Stimulated activated CD8-positive, alpha-beta memory T cell treated with anti-CD3 and anti-CD28 coated beads, Interleukin-2, amount 100 ng/mL, for 1 hour (primary cell): ENCODE data around the gene CD300E.
"Not testable (repeated sequence)": the region's sequence is repeated elsewhere in the genome, so short reads cannot be mapped to it uniquely, and the experiment has no call there.

Source experiments
- DNase-seq, 2 donors: peaks; one replicate each; pipeline ENCODE4 v3.0.0-alpha.2; 2020; ENCODE audit warnings: low read depth in 2 of 2

Gene CD300E

DNA sequence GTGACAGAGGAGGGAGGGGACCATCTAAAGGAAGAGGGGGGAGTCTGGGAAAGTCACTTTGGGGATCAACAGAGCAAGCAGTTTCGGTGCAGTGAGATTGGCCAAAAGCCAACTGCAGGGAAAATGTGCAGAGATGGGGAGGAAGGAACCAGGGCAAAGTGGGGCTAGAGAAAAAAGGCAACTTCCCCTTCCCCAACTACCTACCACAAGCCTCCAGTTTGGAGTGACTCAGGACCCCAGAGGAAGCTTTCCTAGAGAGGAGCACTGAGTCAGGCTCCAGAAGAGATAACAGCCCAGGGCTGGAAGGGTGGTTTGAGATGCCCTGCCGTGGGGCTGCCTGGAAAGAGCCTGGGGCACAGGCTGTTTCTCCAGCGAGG, 24.5 kb downstream of the CD300E start:
- DNase-seq, result no peak

DNA sequence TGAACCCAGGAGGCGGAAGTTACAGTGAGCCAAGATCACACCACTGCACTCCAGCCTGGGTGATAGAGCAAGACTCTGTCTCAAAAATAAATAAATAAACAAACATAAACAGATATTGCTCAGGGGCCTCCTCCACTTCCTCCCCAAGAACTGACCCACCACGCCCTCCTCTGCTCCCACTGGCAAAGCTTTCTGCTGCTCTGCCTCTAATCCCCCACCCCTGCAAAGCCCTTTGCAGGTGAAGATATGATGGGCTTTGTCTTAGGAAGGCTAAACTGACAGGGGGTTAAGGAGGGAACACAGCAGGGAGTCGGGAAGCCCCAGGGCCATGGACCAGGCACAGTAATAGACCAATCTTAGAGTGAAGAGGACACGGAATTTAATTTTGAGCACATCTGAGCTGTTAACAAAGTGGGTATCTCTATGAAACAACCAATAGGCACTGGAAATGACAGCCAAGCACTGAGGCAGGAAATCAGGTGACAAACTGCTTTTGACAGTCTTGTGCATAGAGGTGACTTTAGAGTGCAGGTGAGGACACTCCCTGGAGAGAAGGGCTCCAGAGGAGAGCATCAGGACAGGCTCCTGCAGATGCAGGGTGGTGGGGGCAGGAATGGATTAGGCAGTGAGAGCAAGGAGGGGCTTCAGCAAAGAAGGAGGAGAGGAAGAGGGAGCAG, 25.1 kb downstream of the CD300E start:
- DNase-seq, result no peak

DNA sequence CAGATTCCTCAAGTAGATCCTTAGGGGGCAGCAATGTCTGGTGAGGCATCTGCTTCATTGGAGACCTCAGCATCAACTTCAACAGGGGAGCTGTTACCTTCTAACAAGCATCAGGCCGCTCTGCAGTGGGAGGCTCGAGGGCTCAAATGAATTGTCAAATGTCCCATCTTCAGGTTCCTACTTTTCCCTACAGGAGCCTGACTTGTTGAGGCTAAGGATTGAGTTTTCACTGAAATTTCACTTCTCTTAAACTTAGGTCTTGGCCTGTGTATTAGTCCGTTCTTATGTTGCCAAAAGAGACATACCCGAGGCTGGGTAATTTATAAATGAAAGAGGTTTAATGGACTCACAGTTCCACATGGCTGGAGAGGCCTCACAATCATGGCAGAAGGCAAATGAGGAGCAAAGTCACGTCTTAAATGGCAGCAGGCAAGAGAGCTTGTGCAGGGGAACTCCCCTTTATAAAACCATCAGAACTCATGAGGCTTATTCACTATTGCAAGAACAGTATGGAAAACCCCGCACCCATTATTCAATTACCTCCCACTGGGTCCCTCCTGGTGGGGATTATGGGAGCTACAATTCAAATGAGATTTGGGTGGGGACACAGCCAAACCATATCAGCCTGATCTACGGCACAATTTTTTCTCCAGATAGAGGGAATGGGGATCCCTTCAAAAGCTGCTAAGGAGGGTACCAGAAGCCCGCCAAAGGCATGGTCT, 26.3 kb downstream of the CD300E start:
- DNase-seq, result no peak

DNA sequence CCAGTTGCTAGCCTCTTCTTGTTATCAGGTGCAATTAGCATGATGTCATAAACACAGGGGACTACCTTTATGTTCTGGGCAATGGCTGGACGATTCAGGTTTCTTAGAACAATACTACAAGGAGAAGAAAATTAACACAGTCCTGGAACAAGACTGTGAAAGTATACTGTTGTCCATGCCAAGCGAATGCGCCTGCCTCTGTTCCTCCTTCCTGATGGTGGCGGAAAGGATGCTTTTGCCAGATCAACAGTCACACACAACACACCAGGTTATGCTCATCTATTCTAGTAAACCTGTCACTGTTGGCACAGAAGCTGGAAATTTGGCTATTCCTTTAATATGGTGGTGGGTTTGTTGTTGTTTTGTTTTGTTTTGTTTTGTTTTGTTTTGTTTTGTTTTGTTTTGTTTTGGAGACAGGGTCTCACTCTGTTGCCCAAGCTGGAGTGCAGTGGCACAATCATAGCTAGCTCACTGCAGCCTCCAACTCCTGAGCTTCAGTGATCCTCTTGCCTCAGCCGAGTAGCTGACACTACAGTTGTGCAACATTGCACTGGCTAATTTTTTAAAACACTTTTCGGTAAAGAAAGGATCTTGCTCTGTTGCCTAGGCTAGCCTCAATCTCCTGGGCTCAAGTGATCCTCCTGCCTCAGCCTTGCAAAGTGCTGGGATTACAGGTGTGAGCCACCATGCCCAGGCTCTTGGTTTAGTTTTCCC, 28.3 kb downstream of the CD300E start:
- no peak for DNase-seq

DNA sequence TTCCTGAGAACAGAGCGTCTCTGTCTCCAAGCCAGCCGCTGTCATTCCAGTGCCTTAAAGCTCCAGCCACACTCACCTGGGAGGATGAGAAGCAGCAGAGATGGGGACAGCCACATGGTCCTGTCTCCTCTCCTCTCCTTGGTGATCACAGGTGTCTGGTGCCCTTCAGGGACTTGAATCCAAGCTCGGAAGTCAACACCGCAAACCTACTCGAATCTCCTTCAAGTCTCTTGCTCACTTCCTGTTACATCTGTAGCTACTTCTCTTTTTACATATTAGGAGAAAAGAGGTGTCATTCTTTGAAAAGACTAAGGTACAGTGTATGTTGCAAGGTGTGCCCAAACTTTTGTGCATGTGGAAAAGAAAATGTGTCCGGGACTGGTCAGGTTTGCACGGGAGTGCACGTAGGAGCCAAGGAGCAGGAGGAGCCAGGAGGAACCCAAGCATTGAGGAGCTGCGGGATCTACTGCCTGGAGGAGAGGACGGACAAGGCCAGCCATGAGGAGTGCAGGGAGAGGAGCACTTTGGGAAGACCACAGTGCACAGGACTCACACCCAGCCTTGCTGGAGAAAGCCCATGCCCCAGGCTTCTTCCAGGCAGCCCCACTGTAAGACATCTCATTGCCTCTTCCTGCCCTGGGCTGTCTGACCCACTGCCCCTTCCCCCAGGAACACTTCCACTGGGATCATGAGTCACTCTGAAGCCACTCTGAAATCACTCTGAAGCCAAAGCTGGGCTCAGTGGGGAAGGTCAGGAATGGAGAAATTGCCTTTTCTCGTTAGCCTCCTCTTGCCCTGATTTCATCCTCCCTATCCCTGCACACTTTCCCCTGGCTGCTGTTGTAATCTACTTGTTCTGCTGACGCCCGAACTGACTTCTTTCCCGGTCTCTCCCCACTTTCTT, 31.2 kb downstream of the CD300E start, which contains the start of gene CD300LD:
CD300LD (minus strand) TSS at position 197 of the 904 bp plus-strand sequence; CDS start at position 116, 81 bp downstream.
- DNase-seq, result no peak

DNA sequence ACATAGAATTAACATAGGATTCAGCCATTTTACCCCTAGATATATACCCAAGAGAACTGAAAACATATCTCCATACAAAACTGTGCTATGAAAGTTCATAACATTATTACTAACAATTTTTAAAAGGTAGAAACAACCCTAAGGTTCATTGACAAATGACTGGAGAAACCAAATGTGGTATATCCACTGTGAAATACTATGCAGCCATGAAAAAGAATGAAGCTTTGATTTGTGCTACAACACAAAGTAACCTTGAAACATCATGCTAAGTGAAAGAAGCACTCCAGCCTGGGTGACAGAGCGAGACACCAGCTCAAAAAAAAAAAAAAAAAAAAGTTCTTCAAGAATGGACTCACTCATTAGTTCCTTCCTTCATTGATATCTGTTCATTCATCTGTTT, 32.0 kb downstream of the CD300E start:
- no peak for DNase-seq

DNA sequence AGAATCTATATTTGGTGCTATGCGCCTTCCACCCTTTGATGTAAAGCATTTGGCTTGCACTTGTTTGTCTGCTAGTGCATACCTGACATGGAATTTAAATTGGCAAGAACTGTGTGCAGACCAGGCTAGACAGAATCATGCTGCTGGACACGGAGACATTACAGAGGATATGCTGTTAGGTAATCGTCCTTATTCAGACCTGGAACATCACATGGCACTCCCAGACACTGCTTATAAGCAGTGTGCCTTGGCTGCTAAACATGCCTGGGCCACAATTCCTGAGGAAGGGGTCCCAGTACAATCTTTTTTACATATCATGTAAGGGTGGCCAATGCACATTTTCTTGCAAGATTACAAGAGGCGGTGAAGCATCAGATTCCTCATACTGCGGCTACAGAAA, 37.8 kb downstream of the CD300E start:
- DNase-seq, result no peak

DNA sequence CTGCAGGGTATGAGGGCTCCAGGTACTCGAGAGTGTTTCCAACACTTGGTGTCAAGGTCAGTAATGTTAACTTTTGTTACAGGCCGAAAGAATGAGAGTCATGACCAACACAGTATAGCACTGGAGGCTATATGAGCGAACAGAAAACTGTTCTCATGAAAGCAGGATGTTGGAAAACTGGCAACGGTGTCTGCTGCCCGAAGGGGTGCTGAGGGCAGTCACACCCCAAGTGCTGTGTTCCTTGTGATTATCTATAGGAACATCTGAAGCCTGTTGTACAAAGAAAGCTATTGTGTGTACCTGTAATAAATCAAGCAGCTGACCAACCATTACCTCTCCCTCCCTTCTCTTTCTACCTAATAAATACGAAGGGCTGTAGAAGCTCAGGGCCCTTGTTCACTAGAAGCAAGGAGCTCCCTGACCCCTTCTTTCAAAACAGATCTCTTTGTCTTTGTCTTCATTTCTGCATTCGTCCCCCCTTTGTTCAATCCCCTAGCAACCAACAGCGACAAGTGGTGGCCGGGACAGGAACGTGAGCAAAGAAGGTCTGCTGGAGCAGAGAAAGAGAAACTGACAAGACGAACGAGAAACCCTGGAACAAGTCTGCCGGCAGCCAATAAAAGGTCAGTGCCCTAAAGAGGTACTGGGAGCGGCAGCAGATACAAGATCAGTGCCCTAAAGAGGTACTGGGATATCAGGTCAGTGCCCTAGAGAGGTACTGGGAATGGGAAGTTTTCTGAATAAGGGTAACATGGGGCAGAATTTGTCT, 39.1 kb downstream of the CD300E start:
- DNase-seq, result no peak

DNA sequence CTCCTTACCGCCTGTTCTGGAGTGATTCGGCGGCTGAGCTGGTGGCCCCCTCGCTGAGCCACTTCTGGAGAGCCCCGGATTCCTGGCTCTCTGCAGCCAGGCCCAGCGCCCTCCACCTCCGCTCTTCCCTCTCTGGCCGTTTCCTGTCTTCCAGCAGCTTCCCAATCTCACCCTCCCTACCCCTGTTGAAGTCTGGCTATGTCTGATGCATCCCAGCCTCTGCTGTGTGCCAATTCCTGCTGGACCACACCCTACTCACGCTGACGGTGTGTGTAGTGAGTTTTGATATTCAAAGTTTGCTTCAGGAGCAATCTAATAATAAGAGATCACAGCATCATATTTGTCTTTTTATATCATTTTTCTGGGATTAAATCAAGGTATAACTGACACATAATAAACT, 40.9 kb downstream of the CD300E start:
- DNase-seq, result no peak

DNA sequence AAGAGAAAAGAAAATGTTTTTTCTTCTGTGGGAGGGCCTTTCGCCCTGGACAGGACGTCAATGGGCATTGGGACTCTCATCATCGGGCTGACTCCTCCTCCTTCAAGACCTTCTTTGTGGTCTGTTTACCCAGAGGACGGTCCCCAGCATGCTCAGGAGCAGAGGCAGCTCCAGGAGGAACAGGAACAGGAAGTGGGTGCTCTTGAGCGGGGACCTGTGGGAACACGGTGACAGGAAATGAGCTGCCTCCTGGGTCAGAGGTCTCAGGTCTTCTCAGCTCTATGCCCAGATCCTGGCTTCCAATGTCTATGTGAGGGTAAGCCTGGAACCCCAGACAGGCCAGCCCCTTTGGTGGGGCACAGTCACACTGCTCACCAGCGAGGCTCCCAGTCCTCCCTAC, 43.6 kb downstream of the CD300E start:
- DNase-seq, result no peak

DNA sequence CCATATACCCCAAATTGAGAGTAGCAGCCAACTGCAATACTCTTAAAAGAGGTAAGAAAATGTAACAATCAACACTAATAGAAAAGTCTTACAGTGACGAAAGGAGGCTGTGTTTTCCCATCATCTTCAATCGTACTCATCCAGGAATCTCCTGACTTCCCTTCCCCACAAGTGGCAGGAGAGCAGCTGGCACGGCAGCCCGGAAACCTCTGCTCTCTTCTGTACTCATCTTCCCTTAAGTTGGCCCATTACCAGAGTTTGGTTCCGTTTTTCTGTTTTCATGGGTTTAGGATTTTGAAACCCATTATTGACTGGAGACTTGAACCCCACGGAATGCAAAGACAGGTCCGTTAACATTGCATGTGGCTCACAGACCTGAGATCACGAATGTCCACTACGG, 44.6 kb downstream of the CD300E start:
- no peak for DNase-seq

DNA sequence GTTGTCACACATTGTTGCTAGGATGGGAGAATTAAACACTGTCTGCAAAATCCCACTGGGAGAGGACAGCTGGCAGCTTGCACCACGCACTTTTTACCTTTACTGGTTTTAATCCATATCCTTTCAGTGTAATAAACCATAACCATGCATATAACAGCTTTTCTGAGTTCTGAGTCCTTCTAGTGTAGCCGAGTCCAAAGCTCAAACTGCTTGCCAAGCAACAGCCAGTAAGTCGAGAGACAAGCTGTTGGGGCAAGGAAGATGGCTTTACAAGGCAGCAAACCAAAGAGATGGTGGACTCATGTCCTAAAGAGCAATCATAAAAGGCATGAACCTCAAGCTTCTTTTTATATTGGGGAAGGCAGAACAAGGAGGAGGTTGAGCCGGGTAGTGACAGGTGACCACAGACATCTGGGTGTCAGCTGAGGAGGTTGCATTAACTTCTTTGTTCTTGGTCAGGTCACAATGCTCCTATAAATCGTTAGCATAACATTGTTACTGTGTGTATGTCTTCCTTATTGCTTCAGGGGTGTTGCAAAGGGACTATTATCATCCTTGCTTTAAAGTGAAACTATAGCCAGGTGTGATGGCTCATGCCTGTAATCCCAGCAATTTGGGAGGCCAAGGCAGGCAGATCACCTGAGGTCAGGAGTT, 48.9 kb downstream of the CD300E start:
- DNase-seq, result no peak

DNA sequence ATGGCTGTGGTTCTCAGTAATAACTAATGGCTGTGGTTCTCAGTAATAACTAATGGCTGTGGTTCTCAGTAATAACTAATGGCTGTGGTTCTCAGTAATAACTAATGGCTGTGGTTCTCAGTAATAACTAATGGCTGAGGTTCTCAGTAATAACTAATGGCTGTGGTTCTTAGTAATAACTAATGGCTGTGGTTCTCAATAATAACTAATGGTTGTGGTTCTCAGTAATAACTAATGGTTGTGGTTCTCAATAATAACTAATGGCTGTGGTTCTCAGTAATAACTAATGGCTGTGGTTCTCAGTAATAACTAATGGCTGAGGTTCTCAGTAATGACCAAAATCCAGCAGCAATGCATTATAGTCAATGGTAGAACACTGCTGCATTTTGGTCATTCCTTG, 49.9 kb downstream of the CD300E start:
- not testable (repeated sequence) for DNase-seq

DNA sequence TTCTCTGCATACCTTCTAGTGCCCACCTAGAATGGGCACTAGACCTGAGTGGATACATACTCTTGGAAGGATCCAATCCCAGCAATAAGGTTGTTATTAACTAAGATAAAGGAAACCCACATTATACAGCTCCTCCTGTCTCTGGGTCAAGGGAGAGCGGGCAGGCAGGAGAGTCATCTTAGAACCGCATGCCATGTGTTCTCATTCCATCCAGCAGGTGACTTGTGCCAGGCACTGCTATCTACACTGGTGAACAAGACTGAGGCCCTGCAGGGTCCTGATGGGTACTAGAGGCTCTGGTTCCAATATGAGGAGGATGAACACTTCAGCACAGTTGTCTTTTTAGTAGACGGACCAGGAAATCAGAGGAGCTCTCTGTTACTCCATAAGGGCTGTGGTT, 50.4 kb downstream of the CD300E start:
- no peak for DNase-seq

DNA sequence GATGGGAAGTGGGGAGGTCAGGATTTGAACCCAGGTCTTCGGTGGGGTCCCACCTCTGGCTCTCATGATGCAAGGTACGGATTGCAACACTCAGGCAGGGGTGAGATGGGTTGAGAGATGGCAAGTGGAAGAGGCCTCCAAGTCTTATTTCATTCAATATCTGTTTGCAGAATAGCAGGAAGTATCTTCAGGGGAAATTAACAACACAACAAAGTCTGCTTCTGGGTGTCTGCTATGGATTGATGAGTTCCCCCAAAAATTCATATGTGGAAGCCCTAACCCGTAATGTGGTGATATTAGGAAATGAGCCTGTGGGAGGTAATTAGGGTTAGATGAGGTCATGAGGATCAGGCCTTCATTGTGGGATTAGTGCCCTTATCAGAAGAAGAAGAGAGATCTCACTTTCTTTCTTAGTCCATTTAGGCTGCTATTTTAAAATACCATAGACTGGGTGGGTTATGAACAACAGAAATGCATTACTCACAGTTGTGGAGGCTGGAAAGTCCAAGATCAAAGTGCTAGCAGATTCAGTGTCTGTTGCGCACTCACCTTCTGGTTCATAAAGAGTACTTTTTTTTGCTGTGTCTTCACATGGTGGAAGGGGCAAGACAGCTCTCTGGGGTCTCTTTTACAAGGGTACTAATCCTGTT, 51.8 kb downstream of the CD300E start:
- no peak for DNase-seq

DNA sequence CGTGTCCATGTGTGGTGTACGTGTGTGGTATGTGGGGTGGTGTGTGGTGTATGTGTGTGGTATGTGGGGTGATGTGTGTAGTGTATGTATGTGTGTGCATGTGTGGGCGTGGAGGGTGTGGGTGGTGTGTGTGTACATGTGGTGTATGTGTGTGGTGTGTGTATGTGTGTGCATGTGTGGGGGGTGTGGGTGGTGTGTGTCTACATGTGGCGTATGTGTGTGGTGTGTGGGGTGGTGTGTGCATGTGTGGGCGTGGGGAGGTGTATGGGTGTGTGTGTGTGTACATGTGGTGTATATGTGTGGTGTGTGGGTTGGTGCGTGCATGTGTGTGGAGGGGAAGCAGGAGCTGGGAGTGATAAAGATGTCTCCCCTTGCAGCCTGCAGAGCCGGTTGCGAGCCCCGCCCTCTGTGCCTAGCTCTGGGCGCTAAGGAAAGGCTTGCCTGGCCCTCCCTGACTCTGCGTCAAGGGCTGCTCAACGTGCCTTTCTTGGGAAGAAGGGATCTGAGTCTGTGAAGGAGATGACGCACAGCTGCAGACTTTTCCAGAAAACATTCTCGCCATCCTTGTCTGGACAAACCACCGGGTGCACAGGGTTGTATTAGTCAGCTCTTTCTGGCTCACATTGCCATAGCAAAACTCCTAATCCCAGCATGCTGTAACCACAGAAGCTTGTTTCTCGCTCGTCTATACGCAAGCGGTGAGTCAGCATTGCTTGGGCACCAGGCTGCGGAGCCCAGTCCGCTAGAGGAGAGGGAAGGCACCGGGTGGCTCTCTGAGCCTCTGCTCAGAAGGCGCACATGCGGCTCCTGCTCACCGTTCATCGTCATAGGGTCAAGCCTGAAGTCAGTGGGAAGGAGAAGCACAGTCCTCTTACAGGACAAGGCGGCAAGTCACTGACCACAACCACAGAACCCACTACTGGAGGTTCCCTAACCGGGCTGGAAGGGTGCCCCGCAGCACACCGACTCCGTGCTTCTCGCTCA, 54.2 kb downstream of the CD300E start:
- DNase-seq, result no peak

DNA sequence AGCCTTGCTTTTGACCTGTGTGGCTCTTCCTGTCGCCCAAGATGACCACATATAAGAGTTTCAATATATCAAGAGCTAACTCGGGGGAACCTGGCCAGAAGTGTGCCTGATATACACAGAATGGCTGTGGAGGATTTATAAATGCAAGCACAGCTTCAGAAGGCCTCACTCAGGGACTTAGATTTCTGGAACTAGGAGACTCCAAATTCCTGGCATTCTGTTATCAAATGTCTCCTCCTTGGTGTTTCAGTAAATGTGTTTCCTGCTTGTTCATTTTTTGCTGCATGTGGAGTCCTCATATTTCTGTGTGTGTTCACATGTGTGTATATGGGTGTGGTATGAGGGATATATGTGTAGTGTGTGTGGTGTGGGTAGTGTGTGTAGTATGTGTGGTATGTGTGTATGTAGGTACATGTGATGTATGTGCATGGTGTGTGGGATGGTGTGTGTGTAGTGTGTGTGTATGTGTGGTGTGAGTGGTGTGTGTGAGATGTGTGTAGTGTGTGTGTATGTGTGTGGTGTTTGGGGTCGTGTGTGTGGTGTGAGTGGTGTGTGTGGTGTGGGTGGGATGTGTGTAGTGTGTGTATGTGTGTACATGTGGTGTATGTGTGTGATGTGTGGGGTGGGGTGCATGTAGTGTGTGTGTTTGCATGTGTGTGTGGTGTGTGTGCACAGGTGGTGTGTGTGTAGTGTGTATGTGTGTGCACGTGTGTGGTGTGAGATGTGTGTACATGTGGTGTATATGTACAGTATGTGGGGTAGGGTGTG, 55.2 kb downstream of the CD300E start:
- no peak for DNase-seq

DNA sequence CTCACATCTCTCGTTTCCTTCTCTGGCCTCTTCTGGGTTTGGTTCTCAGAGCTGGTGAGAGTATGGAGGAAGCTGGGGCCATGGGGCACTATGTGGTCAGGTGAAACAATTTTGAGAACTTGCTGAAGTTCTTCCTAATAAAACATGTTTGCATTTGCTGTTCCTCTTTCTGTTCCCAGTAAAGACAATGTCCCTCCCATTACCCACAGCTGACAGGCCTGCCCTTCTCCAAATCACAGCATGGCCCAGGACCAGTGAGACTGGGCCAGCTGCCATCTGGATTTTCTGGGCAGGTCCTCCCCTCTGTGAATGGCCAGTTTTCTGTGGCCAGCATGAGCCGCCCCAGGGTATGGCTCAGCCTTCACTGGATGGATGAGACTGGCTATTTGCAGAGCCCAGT, 56.1 kb downstream of the CD300E start, which contains the start of gene CD300H:
CD300H (minus strand) TSS at position 113 of the 400 bp plus-strand sequence.
- DNase-seq, result no peak
